Measurements from ENCODE around the gene ITPK1.

ITPK1 gene

DNA sequence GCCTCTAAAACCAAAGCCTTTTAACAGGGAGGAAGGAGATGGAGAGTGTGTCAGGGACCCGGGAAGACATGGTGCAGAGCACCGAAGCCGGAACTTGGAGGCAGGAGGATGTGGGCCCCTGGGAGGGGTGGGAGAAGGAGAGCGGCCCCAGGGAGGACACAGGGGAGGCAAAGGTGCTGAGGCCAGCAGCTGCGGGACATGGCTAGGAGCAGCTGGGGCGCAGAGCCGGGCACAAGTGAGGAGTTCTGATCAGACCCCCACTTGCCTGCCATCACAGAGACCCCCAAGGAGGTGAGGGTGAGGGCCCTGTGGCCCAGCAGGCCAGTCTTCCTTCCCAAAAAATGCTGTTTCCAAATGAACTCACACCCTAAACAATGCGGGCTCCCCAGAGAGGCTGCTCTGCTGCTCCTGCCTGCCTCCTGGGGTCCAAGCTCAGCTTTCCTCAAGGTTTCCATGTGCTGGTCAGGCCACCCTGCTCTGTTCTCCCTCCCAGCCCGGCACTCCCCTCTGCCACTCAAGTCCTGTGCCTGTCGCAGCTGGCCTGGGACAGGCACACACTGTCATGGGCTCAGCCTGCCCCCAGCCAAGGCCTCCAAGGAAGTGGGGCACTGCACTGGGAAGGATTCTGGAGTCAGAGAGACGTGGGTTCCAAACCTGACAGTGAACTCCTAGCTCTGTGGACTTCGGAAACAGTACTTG lies 168.7 kb downstream of the ITPK1 start:
- no peak overlapping the region for H3K14ac ChIP-seq (ENCODE audit: low read length in 2 of 2)
- no peaks in the 10 kb centered on the region for H3K27me3 ChIP-seq (ENCODE audit: control insufficient read depth in 1 of 2, insufficient read depth in 1 of 2, low read length in 2 of 2)
- H3K4me1 ChIP-seq (ENCODE audit: control insufficient read depth, insufficient read depth, low read depth, low read length), result peaks cover 16% of the 10 kb centered on the region
- H2BK120ac ChIP-seq (ENCODE audit: low read depth, low read length), result no peak overlapping the region
- no peak overlapping the region for H2AFZ ChIP-seq (ENCODE audit: low read depth, low read length)
- H3K9me3 ChIP-seq (ENCODE audit: control insufficient read depth, low read length), result no peaks in the 10 kb centered on the region
- no peak overlapping the region for H3K18ac ChIP-seq (ENCODE audit: low read depth in 1 of 2, low read length in 2 of 2)
- no peak overlapping the region for H4K91ac ChIP-seq (ENCODE audit: low read length)
- WGBS, result 80% methylated on average over 12 of the region's 12 CpGs
- no peak overlapping the region for H3K4me2 ChIP-seq (ENCODE audit: low read length, poor library complexity, severe bottlenecking)
- H3K4me3 ChIP-seq (ENCODE audit: insufficient read depth in 1 of 2, low read depth in 1 of 2, low read length in 2 of 2), result no peak overlapping the region
- no peak for DNase-seq
- no peak overlapping the region for H3K4ac ChIP-seq (ENCODE audit: low read depth in 1 of 2, low read length in 2 of 2)
- no peak overlapping the region for H2BK12ac ChIP-seq (ENCODE audit: low read length in 2 of 2)
- H3K23ac ChIP-seq (ENCODE audit: low read length in 2 of 2), result no peak overlapping the region
- no peak overlapping the region for H2AK5ac ChIP-seq (ENCODE audit: low read length, severe bottlenecking)
- no peak overlapping the region for H3K27ac ChIP-seq (ENCODE audit: low read length, poor library complexity, severe bottlenecking)
- no peak overlapping the region for H2BK15ac ChIP-seq (ENCODE audit: low read depth, poor library complexity, severe bottlenecking)
- peaks cover 24 to 35% of the 10 kb centered on the region in 2 experiments for H3K36me3 ChIP-seq (ENCODE audit: control insufficient read depth in 1 of 2, insufficient read depth in 2 of 2, low read depth in 1 of 2, low read length in 2 of 2)
- no peak overlapping the region for H3K9ac ChIP-seq (ENCODE audit: low read length)
- H2BK5ac ChIP-seq (ENCODE audit: low read depth, low read length, poor library complexity, severe bottlenecking), result no peak overlapping the region
- no peak overlapping the region for H4K8ac ChIP-seq (ENCODE audit: low read length)
- no peaks in the 10 kb centered on the region for H3K79me1 ChIP-seq (replicated peaks; ENCODE audit: low read length, poor library complexity, severe bottlenecking)

DNA sequence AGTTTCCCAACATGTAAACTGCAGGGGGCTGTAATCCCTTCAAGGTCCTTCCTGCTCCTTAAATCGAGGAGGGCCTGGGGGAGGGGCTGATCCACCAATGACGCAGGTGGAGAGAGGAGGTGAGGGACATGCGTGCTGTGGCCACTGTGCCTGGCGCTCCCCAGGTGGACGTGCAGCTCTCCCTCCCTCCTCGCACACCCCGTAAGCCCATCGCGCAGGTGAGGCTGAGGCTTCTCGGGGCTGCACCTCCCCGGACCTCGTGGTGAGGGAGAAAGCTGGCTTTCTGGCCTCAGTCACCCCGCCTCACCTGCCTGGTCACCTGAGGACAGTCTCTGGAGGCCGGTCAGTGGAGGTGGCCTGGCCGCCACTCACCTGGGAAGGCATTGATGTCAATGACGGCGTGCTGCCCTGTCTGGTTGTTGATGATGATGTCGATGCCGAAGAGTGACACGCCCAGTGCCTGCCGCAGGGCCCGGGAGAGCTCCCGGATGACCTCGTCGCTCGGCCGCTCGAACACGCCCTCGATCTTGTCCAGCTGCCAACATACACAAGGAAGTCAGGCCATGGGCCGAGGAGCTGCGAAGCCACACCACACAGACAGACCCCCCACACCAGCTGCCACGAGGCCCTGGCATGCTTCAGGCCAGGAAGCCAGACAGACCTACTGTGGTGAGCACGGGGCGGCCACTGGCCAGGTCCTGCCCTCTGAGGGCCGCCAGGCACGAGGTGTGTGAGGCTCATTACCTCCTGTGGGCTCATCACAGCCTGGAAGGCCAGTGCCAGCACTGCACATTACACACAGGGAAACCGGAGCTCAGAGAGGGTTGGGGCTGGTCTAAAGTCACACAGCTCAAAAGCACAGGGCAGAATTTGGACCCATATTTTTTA lies 169.5 kb downstream of the ITPK1 start:
- Histone ChIP-seq H3K23ac (ENCODE audit: low read length in 2 of 2) (no peak overlapping the region), H3K9ac (ENCODE audit: low read length) (no peak overlapping the region), H2BK120ac (ENCODE audit: low read depth, low read length) (no peak overlapping the region), H2BK5ac (ENCODE audit: low read depth, low read length, poor library complexity, severe bottlenecking) (no peak overlapping the region), H3K9me3 (ENCODE audit: control insufficient read depth, low read length) (no peaks in the 10 kb centered on the region), H3K4me3 (ENCODE audit: insufficient read depth in 1 of 2, low read depth in 1 of 2, low read length in 2 of 2) (no peak overlapping the region), H3K27ac (ENCODE audit: low read length, poor library complexity, severe bottlenecking) (no peak overlapping the region), H3K79me1 (replicated peaks; ENCODE audit: low read length, poor library complexity, severe bottlenecking) (no peaks in the 10 kb centered on the region), H2AFZ (ENCODE audit: low read depth, low read length) (no peak overlapping the region), H3K4me1 (ENCODE audit: control insufficient read depth, insufficient read depth, low read depth, low read length) (peaks cover 16% of the 10 kb centered on the region), H3K18ac (ENCODE audit: low read depth in 1 of 2, low read length in 2 of 2) (no peak overlapping the region), H3K36me3 (ENCODE audit: control insufficient read depth in 1 of 2, insufficient read depth in 2 of 2, low read depth in 1 of 2, low read length in 2 of 2) (peaks cover 24 to 36% of the 10 kb centered on the region in 2 experiments), H4K91ac (ENCODE audit: low read length) (no peak overlapping the region), H3K27me3 (ENCODE audit: control insufficient read depth in 1 of 2, insufficient read depth in 1 of 2, low read length in 2 of 2) (no peaks in the 10 kb centered on the region), H2BK15ac (ENCODE audit: low read depth, poor library complexity, severe bottlenecking) (no peak overlapping the region), H3K14ac (ENCODE audit: low read length in 2 of 2) (no peak overlapping the region), H2BK12ac (ENCODE audit: low read length in 2 of 2) (no peak overlapping the region), H4K8ac (ENCODE audit: low read length) (no peak overlapping the region), H3K4ac (ENCODE audit: low read depth in 1 of 2, low read length in 2 of 2) (no peak overlapping the region), H2AK5ac (ENCODE audit: low read length, severe bottlenecking) (no peak overlapping the region), H3K4me2 (ENCODE audit: low read length, poor library complexity, severe bottlenecking) (no peak overlapping the region)
- 87% methylated on average over 37 of the region's 38 CpGs for WGBS
- no peak for DNase-seq

GRCh38 chr14:92945544-92945943 lies 170.2 kb downstream of the ITPK1 start:
- Histone ChIP-seq H3K18ac (ENCODE audit: low read depth in 1 of 2, low read length in 2 of 2) (no peak overlapping the region), H4K8ac (ENCODE audit: low read length) (no peak overlapping the region), H3K4me1 (ENCODE audit: control insufficient read depth, insufficient read depth, low read depth, low read length) (peaks cover 16% of the 10 kb centered on the region), H3K4me2 (ENCODE audit: low read length, poor library complexity, severe bottlenecking) (no peak overlapping the region), H3K4me3 (ENCODE audit: insufficient read depth in 1 of 2, low read depth in 1 of 2, low read length in 2 of 2) (no peak overlapping the region), H3K9ac (ENCODE audit: low read length) (no peak overlapping the region), H2AK5ac (ENCODE audit: low read length, severe bottlenecking) (no peak overlapping the region), H3K4ac (ENCODE audit: low read depth in 1 of 2, low read length in 2 of 2) (no peak overlapping the region), H2BK15ac (ENCODE audit: low read depth, poor library complexity, severe bottlenecking) (no peak overlapping the region), H2BK120ac (ENCODE audit: low read depth, low read length) (no peak overlapping the region), H3K27me3 (ENCODE audit: control insufficient read depth in 1 of 2, insufficient read depth in 1 of 2, low read length in 2 of 2) (no peaks in the 10 kb centered on the region), H3K36me3 (ENCODE audit: control insufficient read depth in 1 of 2, insufficient read depth in 2 of 2, low read depth in 1 of 2, low read length in 2 of 2) (peaks cover 23 to 30% of the 10 kb centered on the region in 2 experiments), H4K91ac (ENCODE audit: low read length) (no peak overlapping the region), H3K23ac (ENCODE audit: low read length in 2 of 2) (no peak overlapping the region), H2BK5ac (ENCODE audit: low read depth, low read length, poor library complexity, severe bottlenecking) (no peak overlapping the region), H2BK12ac (ENCODE audit: low read length in 2 of 2) (no peak overlapping the region), H3K79me1 (replicated peaks; ENCODE audit: low read length, poor library complexity, severe bottlenecking) (no peaks in the 10 kb centered on the region), H3K9me3 (ENCODE audit: control insufficient read depth, low read length) (no peaks in the 10 kb centered on the region), H2AFZ (ENCODE audit: low read depth, low read length) (no peak overlapping the region), H3K14ac (ENCODE audit: low read length in 2 of 2) (no peak overlapping the region), H3K27ac (ENCODE audit: low read length, poor library complexity, severe bottlenecking) (no peak overlapping the region)
- 94% methylated on average over 12 of the region's 12 CpGs for WGBS
- DNase-seq, result no peak

- Histone ChIP-seq H2BK120ac (ENCODE audit: low read depth, low read length) (no peak overlapping the region), H3K9ac (ENCODE audit: low read length) (no peak overlapping the region), H2BK12ac (ENCODE audit: low read length in 2 of 2) (no peak overlapping the region), H3K36me3 (ENCODE audit: control insufficient read depth in 1 of 2, insufficient read depth in 2 of 2, low read depth in 1 of 2, low read length in 2 of 2) (peaks cover 18 to 26% of the 10 kb centered on the region in 2 experiments), H2AFZ (ENCODE audit: low read depth, low read length) (no peak overlapping the region), H3K9me3 (ENCODE audit: control insufficient read depth, low read length) (no peaks in the 10 kb centered on the region), H3K23ac (ENCODE audit: low read length in 2 of 2) (no peak overlapping the region), H3K27me3 (ENCODE audit: control insufficient read depth in 1 of 2, insufficient read depth in 1 of 2, low read length in 2 of 2) (no peaks in the 10 kb centered on the region), H2BK15ac (ENCODE audit: low read depth, poor library complexity, severe bottlenecking) (no peak overlapping the region), H2BK5ac (ENCODE audit: low read depth, low read length, poor library complexity, severe bottlenecking) (no peak overlapping the region), H4K91ac (ENCODE audit: low read length) (no peak overlapping the region), H3K4ac (ENCODE audit: low read depth in 1 of 2, low read length in 2 of 2) (no peak overlapping the region), H3K18ac (ENCODE audit: low read depth in 1 of 2, low read length in 2 of 2) (no peak overlapping the region), H3K4me3 (ENCODE audit: insufficient read depth in 1 of 2, low read depth in 1 of 2, low read length in 2 of 2) (no peak overlapping the region), H3K4me1 (ENCODE audit: control insufficient read depth, insufficient read depth, low read depth, low read length) (peaks cover 16% of the 10 kb centered on the region), H2AK5ac (ENCODE audit: low read length, severe bottlenecking) (no peak overlapping the region), H3K4me2 (ENCODE audit: low read length, poor library complexity, severe bottlenecking) (no peak overlapping the region), H3K79me1 (replicated peaks; ENCODE audit: low read length, poor library complexity, severe bottlenecking) (no peaks in the 10 kb centered on the region), H3K27ac (ENCODE audit: low read length, poor library complexity, severe bottlenecking) (no peak overlapping the region), H3K14ac (ENCODE audit: low read length in 2 of 2) (peak overlapping the region in 1 of 2 experiments; percentile 0), H4K8ac (ENCODE audit: low read length) (no peak overlapping the region)
- WGBS, result 92% methylated on average over 12 of the region's 12 CpGs
- DNase-seq, result no peak
These were observed 170.7 kb downstream of the ITPK1 start for GRCh38 chr14:92944976-92945375.

Data from mesenchymal stem cell (in vitro differentiated cells and primary cell).